Amniotic epithelial cell (primary cell): ENCODE results near the gene SYCE3.
"Not testable (repeated sequence)": the region's sequence is repeated elsewhere in the genome, so short reads cannot be mapped to it uniquely, and the experiment has no call there.

Source experiments
- DNase-seq: peaks from one replicate; pipeline ENCODE4 v3.0.0-alpha.2; 2010; ENCODE audit warnings: low read depth

The SYCE3 gene

GRCh38 chr22:50562523-50563412 lies at the start of gene SYCE3:
TSS of gene SYCE3 (minus strand) at chr22:50562919. CDS start at chr22:50556405, 6,514 bp downstream.
- peak; percentile 78 for DNase-seq

GRCh38 chr22:50612168-50612527 lies 49.4 kb upstream of the SYCE3 start:
- no peak for DNase-seq

GRCh38 chr22:50611341-50612060 lies 48.8 kb upstream of the SYCE3 start:
- DNase-seq: no peak

- no peak for DNase-seq
Measured at GRCh38 chr22:50610581-50610980, 47.9 kb upstream of the SYCE3 start.

- DNase-seq: no peak
Measured at GRCh38 chr22:50610041-50610451, 47.3 kb upstream of the SYCE3 start.

- DNase-seq: no peak
Measured at GRCh38 chr22:50609599-50609998, 46.9 kb upstream of the SYCE3 start.

GRCh38 chr22:50608996-50609395 lies 46.3 kb upstream of the SYCE3 start:
- DNase-seq: no peak

- DNase-seq: not testable (repeated sequence)
Measured at GRCh38 chr22:50608058-50608840, 45.5 kb upstream of the SYCE3 start.

- no peak for DNase-seq
Measured at GRCh38 chr22:50607659-50608020, 44.9 kb upstream of the SYCE3 start.

- DNase-seq: no peak
Measured at GRCh38 chr22:50606946-50607658, 44.4 kb upstream of the SYCE3 start.

- DNase-seq: no peak
Measured at GRCh38 chr22:50606165-50606945, 43.6 kb upstream of the SYCE3 start.

GRCh38 chr22:50605613-50606074 lies 42.9 kb upstream of the SYCE3 start:
- no peak for DNase-seq

GRCh38 chr22:50605002-50605612 lies 42.4 kb upstream of the SYCE3 start:
- DNase-seq: no peak

- no peak for DNase-seq
Measured at GRCh38 chr22:50604256-50605001, 41.7 kb upstream of the SYCE3 start.

- no peak for DNase-seq
Measured at GRCh38 chr22:50603511-50604255, 41.0 kb upstream of the SYCE3 start.

- DNase-seq: no peak
Measured at GRCh38 chr22:50602338-50602700, 39.6 kb upstream of the SYCE3 start.

- no peak for DNase-seq
Measured at GRCh38 chr22:50601669-50602337, 39.1 kb upstream of the SYCE3 start.

GRCh38 chr22:50600967-50601668 lies 38.4 kb upstream of the SYCE3 start:
- no peak for DNase-seq
